Measurements from ENCODE around the gene KCNG1.
"Not testable (repeated sequence)": the region's sequence is repeated elsewhere in the genome, so short reads cannot be mapped to it uniquely, and the experiment has no call there.

The KCNG1 gene

GRCh38 chr20:50980851-50981713, 41.8 kb downstream of the KCNG1 start:
- DNase-seq: no peak

- no peak for DNase-seq
Measured at GRCh38 chr20:50980071-50980681, 42.7 kb downstream of the KCNG1 start.

GRCh38 chr20:50978533-50978932, 44.4 kb downstream of the KCNG1 start:
- not testable (repeated sequence) for DNase-seq

GRCh38 chr20:50977066-50978021, 45.6 kb downstream of the KCNG1 start:
- DNase-seq: no peak

GRCh38 chr20:50975701-50976330, 47.1 kb downstream of the KCNG1 start:
- no peak for DNase-seq

- no peak for DNase-seq
Measured at GRCh38 chr20:50969912-50970311, 53.0 kb downstream of the KCNG1 start.

GRCh38 chr20:50969435-50969834, 53.5 kb downstream of the KCNG1 start:
- no peak for DNase-seq

GRCh38 chr20:50968289-50968688, 54.6 kb downstream of the KCNG1 start:
- DNase-seq: no peak

- DNase-seq: no peak
Measured at GRCh38 chr20:50967586-50967985, 55.3 kb downstream of the KCNG1 start.

- DNase-seq: no peak
Measured at GRCh38 chr20:50959543-50960126, 63.3 kb downstream of the KCNG1 start.

GRCh38 chr20:50958615-50959542, 64.0 kb downstream of the KCNG1 start, which contains the start of gene MOCS3:
MOCS3 (plus strand) TSS chr20:50958818; CDS start chr20:50958843, 25 bp downstream.
- peak; percentile 94 for DNase-seq

GRCh38 chr20:50957798-50958614, 64.9 kb downstream of the KCNG1 start, which contains the start of gene DPM1:
DPM1 (minus strand) TSS chr20:50958532; CDS start chr20:50958523, 9 bp downstream.
- peak; percentile 94 for DNase-seq

- DNase-seq: no peak
Measured at GRCh38 chr20:50957276-50957675, 65.6 kb downstream of the KCNG1 start.

GRCh38 chr20:50953821-50954220, 69.1 kb downstream of the KCNG1 start:
- no peak for DNase-seq
